UCSD-AML1 (cell line): ENCODE results near the gene CCNDBP1.
A peak's percentile ranks its signal among the peaks of the same experiment; 100 is the strongest.
"Not testable (repeated sequence)": the region's sequence is repeated elsewhere in the genome, so short reads cannot be mapped to it uniquely, and the experiment has no call there.

Experiments used
- DNase-seq: peaks from one replicate; lab custom pipeline; 2025; ENCODE audit not compliant: unreplicated experiment; lab: John Stamatoyannopoulos, UW

CCNDBP1 gene, protein sequence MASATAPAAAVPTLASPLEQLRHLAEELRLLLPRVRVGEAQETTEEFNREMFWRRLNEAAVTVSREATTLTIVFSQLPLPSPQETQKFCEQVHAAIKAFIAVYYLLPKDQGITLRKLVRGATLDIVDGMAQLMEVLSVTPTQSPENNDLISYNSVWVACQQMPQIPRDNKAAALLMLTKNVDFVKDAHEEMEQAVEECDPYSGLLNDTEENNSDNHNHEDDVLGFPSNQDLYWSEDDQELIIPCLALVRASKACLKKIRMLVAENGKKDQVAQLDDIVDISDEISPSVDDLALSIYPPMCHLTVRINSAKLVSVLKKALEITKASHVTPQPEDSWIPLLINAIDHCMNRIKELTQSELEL

DNA sequence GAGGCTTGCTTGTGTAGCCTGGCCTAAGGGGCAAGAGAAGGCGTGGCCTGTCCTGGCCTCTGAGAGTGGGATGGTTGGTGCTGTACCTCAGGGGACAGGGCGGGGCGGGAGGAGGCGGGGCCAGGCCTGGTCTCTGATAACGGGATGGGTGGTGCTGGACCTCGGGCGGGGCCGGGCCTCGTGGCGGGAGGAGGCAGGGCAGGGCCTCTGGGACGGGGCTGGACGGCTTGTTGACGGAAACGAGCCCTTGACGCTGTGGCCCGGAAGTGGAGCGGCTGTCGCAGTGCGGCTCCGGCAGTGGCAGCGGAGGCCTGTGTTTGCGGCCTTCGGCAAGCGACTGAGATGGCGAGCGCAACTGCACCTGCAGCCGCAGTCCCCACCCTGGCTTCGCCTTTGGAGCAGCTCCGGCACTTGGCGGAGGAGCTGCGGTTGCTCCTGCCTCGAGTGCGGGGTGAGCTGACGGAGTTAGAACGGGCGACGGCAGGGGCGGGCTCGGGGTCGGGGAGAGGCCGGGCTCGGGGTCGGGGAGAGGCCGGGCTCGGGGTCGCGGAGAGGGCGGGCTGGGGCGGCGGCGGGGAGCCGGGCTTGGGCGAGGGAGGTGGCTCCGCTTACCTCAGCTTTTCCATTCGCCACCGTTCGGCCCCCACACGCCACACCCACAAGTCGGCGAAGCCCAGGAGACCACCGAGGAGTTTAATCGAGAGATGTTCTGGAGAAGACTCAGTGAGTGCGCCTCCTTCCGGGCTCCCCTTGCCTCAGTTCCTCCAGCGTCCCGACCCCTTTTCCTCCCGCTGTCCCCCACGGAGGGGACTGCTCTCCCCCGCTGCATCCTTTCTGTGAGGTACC lies at the start of gene CCNDBP1:
Gene CCNDBP1, plus strand, starts transcription at position 247 of the 846 bp plus-strand sequence. Its CDS starts 96 bp downstream, at position 343.
- peak; percentile 95 for DNase-seq

GRCh38 chr15:43143203-43143941 lies 41.8 kb upstream of the CCNDBP1 start:
- DNase-seq: no peak

DNA sequence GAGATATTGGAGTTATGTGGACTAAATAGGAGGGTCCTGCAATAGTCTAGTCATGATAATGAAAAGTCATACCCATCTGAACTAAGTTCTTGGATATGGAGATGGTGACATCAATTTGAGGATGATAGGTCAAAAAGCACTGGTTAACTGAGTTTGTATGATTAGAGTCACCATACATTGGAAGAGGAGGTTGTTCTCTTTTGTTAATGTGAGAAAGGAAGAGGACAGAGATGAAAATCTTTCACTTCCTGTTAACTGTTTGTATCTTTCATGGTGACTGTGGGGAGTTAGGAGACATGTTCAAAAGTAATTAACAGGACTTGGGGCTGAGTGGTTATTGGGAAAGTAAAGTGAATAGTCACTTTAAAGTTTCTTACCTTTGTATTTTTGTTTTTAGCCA lies 40.7 kb upstream of the CCNDBP1 start:
- no peak for DNase-seq

- DNase-seq: no peak
These were observed 39.0 kb upstream of the CCNDBP1 start for GRCh38 chr15:43146184-43146583.

DNA sequence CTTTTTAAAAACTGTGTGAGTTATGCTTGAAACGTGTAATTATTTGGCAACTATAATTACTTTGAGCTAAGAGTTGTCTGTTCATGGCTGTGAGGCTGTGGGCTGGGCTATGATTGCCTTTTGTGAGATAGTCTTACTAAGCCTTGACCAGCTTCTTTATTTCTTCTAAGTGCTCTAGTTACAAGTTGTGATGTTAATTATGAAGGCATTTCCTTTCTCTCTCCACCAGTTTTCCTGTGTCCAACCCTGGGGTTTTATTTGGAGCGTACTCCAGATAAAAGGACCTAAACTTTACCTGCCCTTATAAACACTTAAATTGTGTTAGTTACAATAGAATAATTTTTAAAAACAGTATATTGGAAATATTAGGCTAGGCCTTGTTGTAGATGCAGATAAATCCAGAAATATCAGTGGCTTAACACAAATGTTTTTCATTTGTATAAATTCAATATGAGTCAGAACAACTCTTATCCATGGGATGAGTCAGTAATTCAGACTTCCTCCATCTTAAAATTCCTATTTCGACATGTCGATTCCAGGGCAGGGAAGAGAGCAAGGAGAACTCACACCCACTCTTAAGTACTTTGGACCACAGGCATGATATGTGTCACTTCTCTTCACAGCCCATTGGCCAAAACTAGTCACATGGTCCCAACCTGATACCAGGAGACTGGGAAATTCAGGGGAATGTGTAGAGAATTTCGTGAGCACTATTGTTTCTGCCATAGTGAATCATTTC lies 34.8 kb upstream of the CCNDBP1 start:
- DNase-seq: no peak

- DNase-seq: no peak
These were observed 33.5 kb upstream of the CCNDBP1 start for GRCh38 chr15:43151688-43152087.

DNA sequence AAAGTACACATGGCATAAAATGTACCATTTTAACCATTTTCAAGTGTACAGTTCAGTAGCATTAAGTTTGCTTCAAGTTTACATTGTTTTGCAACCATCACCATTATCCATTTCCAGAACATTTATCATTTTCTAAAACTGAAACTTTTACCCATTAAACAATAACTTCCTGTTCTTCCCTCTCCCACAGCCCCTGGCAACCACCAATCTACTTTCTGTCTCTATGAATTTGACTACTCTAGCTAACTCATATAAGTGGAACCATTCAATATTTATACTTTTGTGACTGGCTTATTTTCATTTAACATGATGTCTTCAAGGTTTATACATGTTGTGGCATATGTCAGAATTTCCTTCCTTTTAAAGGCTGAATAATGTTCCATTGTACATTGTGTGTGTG lies 31.9 kb upstream of the CCNDBP1 start:
- DNase-seq: no peak

GRCh38 chr15:43165801-43166325 lies 19.3 kb upstream of the CCNDBP1 start:
- no peak for DNase-seq

- not testable (repeated sequence) for DNase-seq
These were observed 17.9 kb upstream of the CCNDBP1 start for GRCh38 chr15:43167261-43167660.

DNA sequence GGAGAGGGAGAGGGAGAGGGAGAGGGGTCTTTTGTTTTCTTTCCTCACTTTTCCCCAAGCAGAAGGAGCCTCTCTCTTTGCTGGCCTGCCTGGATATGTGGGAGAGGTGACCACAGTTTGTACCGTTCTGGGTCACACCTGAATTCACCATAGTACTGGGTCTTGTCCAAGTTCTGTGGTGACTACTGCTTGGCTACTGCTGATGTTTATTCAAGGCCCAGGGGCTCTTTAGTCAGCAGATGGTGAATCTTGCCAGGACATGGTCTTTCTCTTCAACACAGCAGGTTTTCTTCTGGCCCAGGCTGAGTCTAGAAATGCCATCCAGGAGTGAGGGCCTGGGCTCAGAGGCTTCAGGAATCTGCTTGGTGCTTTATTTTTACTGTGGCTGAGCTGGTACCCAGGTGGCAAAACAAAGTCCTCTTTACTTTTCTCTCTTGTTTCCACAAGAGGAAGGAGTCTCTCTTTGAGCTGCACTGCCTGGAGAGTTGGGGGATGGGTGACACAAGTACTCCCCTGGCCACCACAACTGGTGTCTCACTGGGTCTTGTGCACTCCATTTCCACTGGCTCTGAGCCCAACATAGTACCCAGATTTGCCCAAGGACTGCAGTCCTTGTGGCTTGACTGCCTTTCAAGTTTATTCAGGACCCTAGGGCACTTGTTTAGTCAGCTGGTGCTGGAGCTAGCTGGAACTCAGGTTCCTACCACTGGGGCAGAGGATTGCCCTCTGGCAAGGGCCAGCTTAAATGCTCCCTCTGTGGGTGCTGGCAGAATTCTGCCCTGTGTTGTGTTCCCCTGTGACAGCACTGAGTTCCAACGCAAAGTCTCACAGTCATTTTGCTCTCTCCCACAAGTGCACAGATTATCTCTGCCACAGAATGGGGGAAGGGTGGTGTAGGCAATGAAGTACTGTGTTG lies 16.8 kb upstream of the CCNDBP1 start:
- no peak for DNase-seq

DNA sequence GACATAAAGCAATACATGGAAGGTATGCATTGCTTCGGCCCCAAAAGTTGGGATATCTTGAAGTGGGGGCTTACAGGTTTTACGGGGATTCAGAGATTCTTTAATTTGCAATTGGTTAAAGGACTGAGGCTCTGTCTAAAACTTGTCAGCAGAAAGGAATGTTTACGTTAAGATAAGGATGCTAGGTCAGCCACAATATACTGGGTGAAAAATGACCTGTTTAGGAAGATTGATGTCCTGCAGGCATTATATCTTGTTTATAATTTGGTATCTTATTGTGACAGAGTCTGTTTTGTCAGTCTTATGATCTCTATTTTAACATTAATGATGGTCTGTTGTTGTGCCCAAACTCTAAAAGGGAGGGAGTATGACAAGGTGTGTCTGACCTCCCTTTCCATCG lies 15.3 kb upstream of the CCNDBP1 start:
- no peak for DNase-seq

DNA sequence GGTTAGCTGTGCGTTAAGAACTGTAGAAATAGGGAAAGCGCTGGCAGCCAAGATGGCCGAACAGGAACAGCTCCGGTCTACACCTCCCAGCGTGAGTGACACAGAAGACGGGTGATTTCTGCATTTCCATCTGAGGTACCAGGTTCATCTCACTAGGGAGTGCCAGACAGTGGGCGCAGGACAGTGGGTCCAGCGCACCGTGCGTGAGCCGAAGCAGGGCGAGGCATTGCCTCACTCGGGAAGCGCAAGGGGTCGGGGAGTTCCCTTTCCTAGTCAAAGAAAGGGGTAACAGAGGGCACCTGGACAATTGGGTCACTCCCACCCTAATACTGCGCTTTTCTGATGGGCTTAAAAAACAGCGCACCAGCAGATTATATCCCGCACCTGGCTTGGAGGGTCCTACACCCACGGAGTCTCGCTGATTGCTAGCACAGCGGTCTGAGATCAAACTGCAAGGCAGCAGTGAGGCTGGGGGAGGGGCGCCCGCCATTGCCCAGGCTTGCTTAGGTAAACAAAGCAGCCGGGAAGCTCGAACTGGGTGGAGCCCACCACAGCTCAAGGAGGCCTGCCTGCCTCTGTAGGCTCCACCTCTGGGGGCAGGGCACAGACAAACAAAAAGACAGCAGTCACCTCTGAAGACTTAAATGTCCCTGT lies 9.4 kb upstream of the CCNDBP1 start:
- not testable (repeated sequence) for DNase-seq

- not testable (repeated sequence) for DNase-seq
These were observed 8.1 kb upstream of the CCNDBP1 start for GRCh38 chr15:43177147-43177546.

DNA sequence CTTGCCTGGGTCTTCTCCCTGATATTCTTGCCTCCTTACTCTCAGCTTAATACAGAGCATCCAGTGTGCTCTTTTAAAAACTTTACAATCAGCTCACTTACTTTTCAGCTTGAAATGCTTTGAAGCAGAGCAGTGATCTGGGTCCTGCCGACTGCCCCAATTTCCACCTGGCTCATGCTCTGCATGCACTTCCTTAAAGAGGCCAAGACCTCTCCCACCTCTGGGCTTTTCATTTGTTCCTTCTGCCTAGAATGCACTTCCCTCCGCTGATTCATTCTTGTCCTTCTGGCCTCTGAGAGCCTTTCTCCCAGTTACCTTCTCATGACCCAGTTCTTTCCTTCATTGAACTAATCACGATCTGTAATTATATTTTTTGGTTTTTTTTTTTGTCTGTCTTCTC lies 1.9 kb upstream of the CCNDBP1 start:
- no peak for DNase-seq

GRCh38 chr15:43184407-43185124 lies 637 bp upstream of the CCNDBP1 start:
- no peak for DNase-seq

DNA sequence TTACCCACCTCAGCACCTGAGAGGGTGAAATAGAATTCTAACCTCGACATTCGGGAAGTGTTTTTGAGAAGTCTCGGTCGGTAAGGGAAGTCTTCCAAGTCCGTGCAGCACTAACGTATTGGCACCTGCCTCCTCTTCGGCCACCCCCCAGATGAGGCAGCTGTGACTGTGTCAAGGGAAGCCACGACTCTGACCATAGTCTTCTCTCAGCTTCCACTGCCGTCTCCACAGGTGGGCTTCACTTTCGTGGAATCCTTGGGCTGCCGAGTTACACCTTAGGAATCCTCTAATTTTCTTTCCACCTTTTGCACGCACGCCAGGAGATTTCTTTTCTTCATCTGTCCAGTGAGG lies 775 bp downstream of the CCNDBP1 start:
- DNase-seq: no peak

GRCh38 chr15:43187544-43188155 lies 2.4 kb downstream of the CCNDBP1 start:
- no peak for DNase-seq

DNA sequence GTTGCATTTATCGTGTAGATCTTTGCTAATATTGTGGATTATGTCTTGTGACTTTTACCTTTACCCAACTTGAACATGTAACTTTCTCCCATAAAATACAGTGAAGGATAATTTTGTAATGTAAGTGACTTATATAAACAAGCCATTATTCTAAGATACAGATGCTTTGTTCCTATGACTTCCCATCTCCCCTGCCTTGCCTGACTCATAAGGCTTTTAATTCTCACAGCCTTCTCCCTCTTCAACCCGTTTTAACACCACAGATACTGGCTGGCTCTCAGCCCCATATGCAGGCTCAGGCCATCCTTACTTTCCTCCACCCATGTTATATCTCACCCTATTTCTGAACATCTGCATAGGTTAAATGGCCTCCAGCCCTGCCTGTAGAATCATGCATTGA lies 4.1 kb downstream of the CCNDBP1 start:
- no peak for DNase-seq
